SK-N-SH treated with all-trans-retinoic acid at 6 μM for 48 hours (cell line): ENCODE measurements around the gene CTNS.

ENCODE experiments used
- ATAC-seq: fragments of 200-7000 bp; cut with Tn5 transposase; 3 replicates; pipeline ENCODE4 v1.9.1; 2020; ENCODE audit warnings: mild to moderate bottlenecking, moderate library complexity
- ARNTL ChIP-seq: fragments of 450-650 bp; formaldehyde crosslinking; IDR thresholded peaks from 2 replicates; pipeline ENCODE4 v1.5.0; 2020; ENCODE audit warnings: low read depth, mild to moderate bottlenecking, moderate library complexity, borderline replicate concordance
- BACH2 ChIP-seq: fragments of 250-450 bp; sonication (Bioruptor Pico); IDR thresholded peaks from 2 replicates; pipeline ENCODE4 v1.9.0; 2021; ENCODE audit warnings: mild to moderate bottlenecking, borderline replicate concordance
- CREB5 ChIP-seq: fragments of 250-450 bp; sonication (Bioruptor Pico); IDR thresholded peaks from 2 replicates; pipeline ENCODE4 v1.5.1; 2020; ENCODE audit warnings: low read depth, mild to moderate bottlenecking, moderate library complexity
- CSRNP3 ChIP-seq: fragments of 250-450 bp; sonication (Bioruptor Pico); IDR thresholded peaks from 2 replicates; pipeline ENCODE4 v1.5.1; 2021; ENCODE audit warnings: mild to moderate bottlenecking, moderate library complexity
- ESRRG ChIP-seq: fragments of 250-450 bp; sonication (Bioruptor Pico); IDR thresholded peaks from 2 replicates; pipeline ENCODE4 v1.6.1; 2021; ENCODE audit warnings: mild to moderate bottlenecking
- GLIS3 ChIP-seq: fragments of 250-450 bp; sonication (Bioruptor Pico); IDR thresholded peaks from 2 replicates; pipeline ENCODE4 v1.5.0; 2020; ENCODE audit warnings: mild to moderate bottlenecking, moderate library complexity
- ISL1 ChIP-seq: fragments of 250-450 bp; sonication (Bioruptor Pico); IDR thresholded peaks from 2 replicates; pipeline ENCODE4 v2.1.2; 2022; ENCODE audit warnings: mild to moderate bottlenecking, moderate library complexity
- OSR1 ChIP-seq: fragments of 250-450 bp; sonication (Bioruptor Pico); IDR thresholded peaks from 2 replicates; pipeline ENCODE4 v1.8.0; 2022; ENCODE audit warnings: moderate library complexity, mild to moderate bottlenecking, inconsistent platforms
- PATZ1 ChIP-seq: fragments of 250-450 bp; sonication (Bioruptor Pico); IDR thresholded peaks from 2 replicates; pipeline ENCODE4 v1.8.0; 2020; ENCODE audit warnings: mild to moderate bottlenecking, moderate library complexity, borderline replicate concordance
- POU6F1 ChIP-seq: fragments of 250-450 bp; sonication (Bioruptor Pico); IDR thresholded peaks from 2 replicates; pipeline ENCODE4 v1.8.0; 2021; ENCODE audit warnings: low read depth, mild to moderate bottlenecking, moderate library complexity, borderline replicate concordance
- PPARA ChIP-seq: fragments of 250-450 bp; sonication (Bioruptor Pico); IDR thresholded peaks from 2 replicates; pipeline ENCODE4 v1.5.0; 2020; ENCODE audit warnings: mild to moderate bottlenecking, borderline replicate concordance
- SNAI2 ChIP-seq: fragments of 250-450 bp; sonication (Bioruptor Pico); IDR thresholded peaks from 2 replicates; pipeline ENCODE4 v1.5.0; 2020; ENCODE audit warnings: mild to moderate bottlenecking, moderate library complexity
- TCF4 ChIP-seq: fragments of 250-450 bp; sonication (Bioruptor Pico); IDR thresholded peaks from 2 replicates; pipeline ENCODE4 v1.8.0; 2021; ENCODE audit warnings: mild to moderate bottlenecking, moderate library complexity, borderline replicate concordance
- TOX ChIP-seq: fragments of 250-450 bp; sonication (Bioruptor Pico); IDR thresholded peaks from 2 replicates; pipeline ENCODE4 v1.8.0; 2021; ENCODE audit warnings: mild to moderate bottlenecking, moderate library complexity, borderline replicate concordance
- ZC3H10 ChIP-seq: fragments of 250-450 bp; sonication (Bioruptor Pico); IDR thresholded peaks from 2 replicates; pipeline ENCODE4 v1.5.1; 2021; ENCODE audit warnings: mild to moderate bottlenecking, moderate library complexity
- ZFP30 ChIP-seq: fragments of 450-650 bp; formaldehyde crosslinking; IDR thresholded peaks from 2 replicates; pipeline ENCODE4 v1.5.0; 2022; ENCODE audit warnings: mild to moderate bottlenecking, moderate library complexity
- ZNF565 ChIP-seq: fragments of 450-650 bp; formaldehyde crosslinking; conservative IDR thresholded peaks from 2 replicates; pipeline ENCODE4 v1.5.0; 2020; ENCODE audit warnings: low read depth, mild to moderate bottlenecking, moderate library complexity

The CTNS gene

GRCh38 chr17:3647251-3647650, 10.7 kb downstream of the CTNS start (continued):
- no peak for TF ChIP-seq CREB5 (CRISPR knock-in tag)
- no peak for TF ChIP-seq TCF4 (CRISPR knock-in tag)
- no peak for TF ChIP-seq ESRRG
- TF ChIP-seq ARNTL: no peak
- TF ChIP-seq POU6F1 (CRISPR knock-in tag): no peak

- ATAC-seq: peak; percentile 94
- TF ChIP-seq ZNF565 (CRISPR knock-in tag): no peak
- no peak for TF ChIP-seq PATZ1 (CRISPR knock-in tag)
- no peak for TF ChIP-seq ZC3H10 (CRISPR knock-in tag)
- no peak for TF ChIP-seq PPARA
- TF ChIP-seq ARNTL: no peak
- TF ChIP-seq GLIS3 (CRISPR knock-in tag): no peak
- no peak for TF ChIP-seq ZFP30 (CRISPR knock-in tag)
- TF ChIP-seq CSRNP3 (CRISPR knock-in tag): no peak
Observed at GRCh38 chr17:3647769-3648555, 11.4 kb downstream of the CTNS start.

- TF ChIP-seq POU6F1 (CRISPR knock-in tag): no peak
- no peak for TF ChIP-seq SNAI2 (CRISPR knock-in tag)
- no peak for TF ChIP-seq GLIS3 (CRISPR knock-in tag)
- no peak for TF ChIP-seq ESRRG
- no peak for TF ChIP-seq BACH2 (CRISPR knock-in tag)
- TF ChIP-seq PATZ1 (CRISPR knock-in tag): no peak
- no peak for TF ChIP-seq ARNTL
- TF ChIP-seq ISL1 (CRISPR knock-in tag): no peak
- TF ChIP-seq OSR1 (CRISPR knock-in tag): no peak
- TF ChIP-seq CSRNP3 (CRISPR knock-in tag): no peak
- no peak for TF ChIP-seq TOX (CRISPR knock-in tag)
- TF ChIP-seq, all 23 proteins: peak for 0
Observed at GRCh38 chr17:3655766-3656165, 19.2 kb downstream of the CTNS start.

More at GRCh38 chr17:3655766-3656165, 19.2 kb downstream of the CTNS start:
- no peak for ATAC-seq
